K562 (cell line): ENCODE measurements around the gene ARMH1. TPM values are rescaled to one million over a fixed set of nuclear protein-coding genes. Genes with fewer than 3 reads are reported as not detected.

Experiments
- ATAC-seq: fragments of 200-7000 bp; cut with Tn5 transposase; 3 replicates; pipeline ENCODE4 v1.9.1; 2020; ENCODE audit warnings: moderate library complexity
- BruUV-seq: library from RNA; stranded (reverse); fragments of 400-500 nt; replicated peaks from 2 replicates; lab custom pipeline; 2021; lab: Mats Ljungman, UMichigan
- CTCF ChIA-PET: fragments of 300-600 bp; formaldehyde crosslinking; extraction: SDS; loops from one replicate; lab custom pipeline; 2021; ENCODE audit warnings: low intra/inter-chr PET ratio; lab: Yijun Ruan, JAX
- POLR2A ChIA-PET: fragments of 300-600, 350-650 bp; sonication (Branson Sonifier 250); formaldehyde crosslinking; extraction: SDS; loops from one replicate; lab custom pipeline; 2021; ENCODE audit warnings: antibody characterized with exemption, inconsistent platforms; lab: Yijun Ruan, JAX
- DNase-seq, 4 experiments: peaks; one replicate each; pipeline versions ENCODE4 v3.0.0 to v3.0.0-alpha.2; 2011 to 2018; ENCODE audit warnings: low spot score in 3 of 4, mixed read lengths in 3 of 4; ENCODE audit errors: extremely low read depth in 1 of 4
- FAIRE-seq: peaks from 2 replicates; lab custom pipeline; 2011; peaks lifted over from hg19 to GRCh38; lab: Jason Lieb, UNC
- H2AFZ ChIP-seq: 2 replicates; pipeline ENCODE4 v1.6.0; 2011; ENCODE audit warnings: low read depth, low read length, control low read depth, inconsistent platforms
- H3K27ac ChIP-seq: fragments of 200-600 bp; 3 replicates; pipeline ENCODE4 v1.8.0; 2011; ENCODE audit warnings: low read depth, mild to moderate bottlenecking, control low read depth, inconsistent platforms, low read length, moderate library complexity, mixed read lengths; ENCODE audit errors: extremely low read depth
- H3K27me3 ChIP-seq, 2 experiments: fragments of 300-600 bp in 1 of 2; 2 replicates in 1 of 2; 3 replicates in 1 of 2; pipeline versions ENCODE4 v1.6.0 to v1.8.0; 2011; ENCODE audit warnings: inconsistent platforms in 2 of 2, low read length in 2 of 2, mild to moderate bottlenecking in 1 of 2, mixed read lengths in 1 of 2, moderate library complexity in 1 of 2; ENCODE audit not compliant: control insufficient read depth in 2 of 2, insufficient read depth in 2 of 2
- H3K36me3 ChIP-seq: fragments of 300-600 bp; 3 replicates; pipeline ENCODE4 v1.8.0; 2011; ENCODE audit warnings: mild to moderate bottlenecking, low read length, inconsistent platforms; ENCODE audit not compliant: control insufficient read depth, insufficient read depth
- H3K4me1 ChIP-seq, 2 experiments: fragments of 200-600 bp in 1 of 2; replicated peaks in 1 of 2; 2 replicates in 1 of 2; 3 replicates in 1 of 2; pipeline versions ENCODE4 v1.5.1 to v1.8.0; 2011; ENCODE audit warnings: inconsistent platforms in 2 of 2, low read length in 2 of 2, mild to moderate bottlenecking in 1 of 2, mixed read lengths in 1 of 2, moderate library complexity in 1 of 2; ENCODE audit not compliant: control insufficient read depth in 2 of 2, insufficient read depth in 2 of 2
- H3K4me2 ChIP-seq: 2 replicates; pipeline ENCODE4 v1.6.1; 2011; ENCODE audit warnings: low read length, control low read depth, inconsistent platforms, mixed read lengths; ENCODE audit not compliant: insufficient read depth
- H3K4me3 ChIP-seq: fragments of 200-600 bp; sonication (generic), shearing (Covaris generic); 2 replicates; pipeline ENCODE4 v1.5.1; 2016; ENCODE audit warnings: control low read depth, inconsistent platforms
- H3K79me2 ChIP-seq: fragments of 200-600 bp; 3 replicates; pipeline ENCODE4 v1.8.0; 2011; ENCODE audit warnings: low read length, inconsistent platforms; ENCODE audit not compliant: control insufficient read depth, insufficient read depth
- H3K9ac ChIP-seq, 2 experiments: 2 replicates each; pipeline versions ENCODE4 v1.6.0 to v1.6.1; 2011; ENCODE audit warnings: low read depth in 2 of 2, low read length in 2 of 2, control low read depth in 1 of 2, inconsistent platforms in 1 of 2, mild to moderate bottlenecking in 1 of 2, mixed read lengths in 1 of 2; ENCODE audit not compliant: insufficient read depth in 1 of 2
- H3K9me1 ChIP-seq: one replicate; pipeline ENCODE4 v1.6.0; 2011; ENCODE audit warnings: inconsistent platforms, mild to moderate bottlenecking, low read length, moderate library complexity; ENCODE audit not compliant: control insufficient read depth, insufficient read depth
- H3K9me3 ChIP-seq: replicated peaks from 2 replicates; pipeline ENCODE4 v1.5.1; 2011; ENCODE audit warnings: low read depth, low read length, inconsistent platforms; ENCODE audit not compliant: control insufficient read depth, insufficient read depth
- H4K20me1 ChIP-seq: replicated peaks from 2 replicates; pipeline ENCODE4 v1.6.1; 2011; ENCODE audit warnings: low read length, inconsistent platforms, mixed read lengths; ENCODE audit not compliant: control insufficient read depth, insufficient read depth
- CHD2 ChIP-seq: IDR thresholded peaks from 2 replicates; pipeline ENCODE4 v1.6.1; 2011; ENCODE audit warnings: low read depth, low read length
- WGBS: fragments of 100-300 bp; shearing (Covaris generic); methylation state at CpG from one replicate; pipeline ENCODE4 v1.1.6; 2016; ENCODE audit warnings: low coverage, mixed read lengths; ENCODE audit not compliant: insufficient coverage; ENCODE audit errors: missing lambda C conversion rate; 5-methylcytosine and 5-hydroxymethylcytosine counted together
- in situ Hi-C: fragments of 300-500 bp; cut with MboI; formaldehyde crosslinking; loops from 4 replicates; pipeline ENCODE4 v1.15.0; 2018; ENCODE audit warnings: inconsistent platforms, mixed read lengths
- intact Hi-C: fragments of 100-400 bp; cut with micrococcal nuclease; formaldehyde crosslinking; loops from 2 replicates; pipeline ENCODE4 v1.14.2; 2022
- polyA plus RNA-seq, 8 experiments: library from polyadenylated mRNA; depleted of rRNA in 4 of 8; stranded (reverse) in 5 of 8; unstranded in 3 of 8; fragments of >200 nt; fragmentation: Nextera tagmentation in 2 of 8; fragmentation: Illumina TruSeq in 1 of 8; extraction: Ambion mirVana in 2 of 8; extraction: Trizol in 1 of 8; gene quantifications; 2 replicates each; pipeline versions ENCODE4 v1.2.1 to v1.2.3, GENCODE V29; 2011 to 2014; ENCODE audit warnings: inconsistent platforms in 1 of 8, missing spikeins in 1 of 8
- total RNA-seq, 7 experiments: library from RNA; depleted of rRNA in 6 of 7; stranded (reverse); fragments of >200 nt in 6 of 7; fragmentation: Illumina TruSeq in 2 of 7; extraction: Trizol in 2 of 7; gene quantifications; 2 replicates each; pipeline versions ENCODE4 v1.2.1 to v1.2.3, GENCODE V29; 2011 to 2021; ENCODE audit warnings: low replicate concordance in 1 of 7
- TF ChIP-seq, protein P1 (sequence below): fragments of 450-650 bp; IDR thresholded peaks from 2 replicates; pipeline ENCODE4 v1.6.1; 2018; ENCODE audit not compliant: partially characterized antibody

Gene ARMH1
- total and polyA plus RNA-seq, 9 of the 15 experiments (the other 6 are each of a cell fraction or from before 2014, with no cell fraction given) = 0.41 TPM; not detected in 8

DNA sequence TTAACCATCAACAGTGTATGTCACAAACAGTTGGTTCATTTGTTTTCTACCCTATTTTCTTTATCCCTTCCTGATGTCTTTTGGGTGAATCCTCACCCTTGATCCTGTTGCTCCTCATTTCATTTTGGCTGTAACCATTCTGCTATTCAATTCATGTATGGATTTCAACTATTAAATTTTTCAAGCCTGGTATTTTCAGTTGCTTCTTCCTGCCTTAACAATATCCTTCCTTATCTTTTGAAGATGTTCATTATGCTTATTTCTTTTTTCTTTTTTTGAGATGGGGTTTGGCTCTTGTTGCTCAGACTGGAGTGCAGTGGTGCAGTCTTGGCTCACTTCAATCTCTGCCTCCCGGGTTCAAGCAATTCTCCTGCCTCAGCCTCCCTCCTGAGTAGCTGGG, 59.3 kb downstream of the ARMH1 start:
- Histone ChIP-seq H2AFZ (peak overlapping the region; percentile 69), H3K9me3 (no peaks in the 10 kb centered on the region), H4K20me1 (no peaks in the 10 kb centered on the region), H3K36me3 (no peaks in the 10 kb centered on the region), H3K4me2 (no peak overlapping the region), H3K9ac (no peak overlapping the region), H3K4me1 (peaks cover 16 to 20% of the 10 kb centered on the region in 2 experiments), H3K4me3 (no peak overlapping the region), H3K27ac (no peak overlapping the region), H3K9me1 (no peaks in the 10 kb centered on the region)
- ATAC-seq (no peak), FAIRE-seq (no peak), DNase-seq (no peak)
- ChIA-PET POLR2A (interaction anchor here (1.0 to 9.5 kb wide), 3 partner anchors 13 to 86 kb away, joined by 3 to 328 read pairs (median 106); no protein-coding TSS in a partner anchor), CTCF (no interaction called here)
- intact Hi-C loops = loop anchor here (5.0 kb wide), 2 partner anchors 569 to 759 kb away; partner anchors contain the start of gene TESK2
- WGBS = 54% methylated on average over 1 of the region's 1 CpG
- BruUV-seq = no TSS peak
- TF ChIP-seq, protein P1, sequence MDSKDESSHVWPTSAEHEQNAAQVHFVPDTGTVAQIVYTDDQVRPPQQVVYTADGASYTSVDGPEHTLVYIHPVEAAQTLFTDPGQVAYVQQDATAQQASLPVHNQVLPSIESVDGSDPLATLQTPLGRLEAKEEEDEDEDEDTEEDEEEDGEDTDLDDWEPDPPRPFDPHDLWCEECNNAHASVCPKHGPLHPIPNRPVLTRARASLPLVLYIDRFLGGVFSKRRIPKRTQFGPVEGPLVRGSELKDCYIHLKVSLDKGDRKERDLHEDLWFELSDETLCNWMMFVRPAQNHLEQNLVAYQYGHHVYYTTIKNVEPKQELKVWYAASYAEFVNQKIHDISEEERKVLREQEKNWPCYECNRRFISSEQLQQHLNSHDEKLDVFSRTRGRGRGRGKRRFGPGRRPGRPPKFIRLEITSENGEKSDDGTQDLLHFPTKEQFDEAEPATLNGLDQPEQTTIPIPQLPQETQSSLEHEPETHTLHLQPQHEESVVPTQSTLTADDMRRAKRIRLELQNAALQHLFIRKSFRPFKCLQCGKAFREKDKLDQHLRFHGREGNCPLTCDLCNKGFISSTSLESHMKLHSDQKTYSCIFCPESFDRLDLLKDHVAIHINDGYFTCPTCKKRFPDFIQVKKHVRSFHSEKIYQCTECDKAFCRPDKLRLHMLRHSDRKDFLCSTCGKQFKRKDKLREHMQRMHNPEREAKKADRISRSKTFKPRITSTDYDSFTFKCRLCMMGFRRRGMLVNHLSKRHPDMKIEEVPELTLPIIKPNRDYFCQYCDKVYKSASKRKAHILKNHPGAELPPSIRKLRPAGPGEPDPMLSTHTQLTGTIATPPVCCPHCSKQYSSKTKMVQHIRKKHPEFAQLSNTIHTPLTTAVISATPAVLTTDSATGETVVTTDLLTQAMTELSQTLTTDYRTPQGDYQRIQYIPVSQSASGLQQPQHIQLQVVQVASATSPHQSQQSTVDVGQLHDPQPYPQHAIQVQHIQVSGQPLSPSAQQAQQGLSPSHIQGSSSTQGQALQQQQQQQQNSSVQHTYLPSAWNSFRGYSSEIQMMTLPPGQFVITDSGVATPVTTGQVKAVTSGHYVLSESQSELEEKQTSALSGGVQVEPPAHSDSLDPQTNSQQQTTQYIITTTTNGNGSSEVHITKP = peak; percentile 64
- TF ChIP-seq CHD2 = no peak
- TF ChIP-seq, all 486 proteins: peak for 1
- in situ Hi-C loops = loop anchor here (5.0 kb wide), 1 partner anchor 89 kb away; no protein-coding TSS in a partner anchor
- no peaks in the 10 kb centered on the region for H3K27me3 ChIP-seq
- no peaks in the 10 kb centered on the region for H3K79me2 ChIP-seq
